ENCODE measurements around the gene MGAT4C.
"Not testable (repeated sequence)": the region's sequence is repeated elsewhere in the genome, so short reads cannot be mapped to it uniquely, and the experiment has no call there.

Gene MGAT4C

DNA sequence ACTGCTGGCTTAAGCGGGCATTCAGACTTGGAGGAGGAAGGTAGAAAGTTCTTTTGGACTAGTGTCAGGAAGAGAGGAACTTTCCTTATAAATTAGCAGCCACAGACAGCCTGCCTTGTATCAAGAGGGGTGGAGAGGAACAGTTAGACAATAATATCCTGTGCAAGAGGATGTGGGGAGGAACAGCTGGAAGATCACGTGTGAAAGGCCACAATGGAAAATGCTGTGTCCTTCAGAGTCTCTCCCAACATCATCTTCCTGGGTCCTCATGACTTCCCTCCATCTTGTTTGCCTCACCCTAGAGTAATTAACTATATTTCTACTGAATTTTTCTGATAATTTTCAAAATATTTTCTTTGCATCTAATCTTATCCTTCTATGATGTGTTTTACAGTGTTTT lies 117.4 kb downstream of the MGAT4C start:
- no peak overlapping the region for H2AFZ ChIP-seq (ENCODE audit: low read length, unreplicated experiment)
- H3K4me3 ChIP-seq (ENCODE audit: low read depth, low read length): no peak overlapping the region
- H3K36me3 ChIP-seq (ENCODE audit: insufficient read depth, low read length): no peaks in the 10 kb centered on the region
- H3K79me2 ChIP-seq (ENCODE audit: control insufficient read depth, insufficient read depth, low read length, unreplicated experiment): no peaks in the 10 kb centered on the region
- H3K4me1 ChIP-seq (ENCODE audit: control insufficient read depth, insufficient read depth, low read length, unreplicated experiment): peaks cover 15% of the 10 kb centered on the region
- no peak overlapping the region for H3K27ac ChIP-seq (ENCODE audit: low read depth, low read length)
- no peaks in the 10 kb centered on the region for H3K27me3 ChIP-seq (ENCODE audit: insufficient read depth, low read length)

DNA sequence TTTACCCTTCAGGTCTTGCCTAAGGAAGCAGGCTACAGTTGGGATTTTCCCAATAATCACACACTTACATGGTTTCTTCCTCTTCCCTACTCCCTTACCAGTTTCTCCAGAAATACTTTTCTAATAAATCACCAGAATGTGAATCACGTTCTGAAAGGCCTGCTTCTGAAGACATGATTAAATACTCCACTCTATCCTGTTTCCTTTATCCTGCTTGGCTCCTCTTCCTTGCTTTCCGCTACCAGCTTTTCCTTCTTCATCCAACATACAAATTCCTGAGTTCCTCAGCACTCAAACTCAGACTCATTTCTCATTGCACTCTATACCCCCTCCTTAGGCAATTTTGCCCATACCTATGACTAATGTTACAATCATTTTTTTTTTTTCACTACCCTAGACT lies 118.3 kb downstream of the MGAT4C start:
- Histone ChIP-seq H3K36me3 (ENCODE audit: insufficient read depth, low read length) (no peaks in the 10 kb centered on the region), H3K79me2 (ENCODE audit: control insufficient read depth, insufficient read depth, low read length, unreplicated experiment) (no peaks in the 10 kb centered on the region), H2AFZ (ENCODE audit: low read length, unreplicated experiment) (no peak overlapping the region), H3K4me1 (ENCODE audit: control insufficient read depth, insufficient read depth, low read length, unreplicated experiment) (peaks cover 15% of the 10 kb centered on the region), H3K4me3 (ENCODE audit: low read depth, low read length) (no peak overlapping the region), H3K27me3 (ENCODE audit: insufficient read depth, low read length) (no peaks in the 10 kb centered on the region), H3K27ac (ENCODE audit: low read depth, low read length) (peak overlapping the region; percentile 45)

DNA sequence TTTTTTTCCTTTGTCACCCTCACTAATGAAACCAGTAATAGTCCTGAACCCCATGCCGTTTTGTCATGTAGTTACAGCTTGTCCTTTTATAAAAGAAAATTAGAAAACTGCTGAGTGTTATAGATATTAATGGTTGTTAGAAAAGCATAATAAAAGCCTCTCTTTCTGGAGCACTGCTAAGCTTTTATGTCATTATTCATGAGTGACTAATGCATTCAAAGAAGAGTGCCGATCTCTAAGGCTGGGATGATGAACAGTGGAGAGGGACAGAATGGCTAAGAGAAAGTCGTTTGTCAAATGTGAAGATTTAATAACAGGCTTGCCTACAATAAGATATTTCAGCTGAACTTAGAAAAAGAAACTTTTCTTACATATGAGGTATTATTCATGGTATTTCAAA lies 121.6 kb downstream of the MGAT4C start:
- no peaks in the 10 kb centered on the region for H3K27me3 ChIP-seq (ENCODE audit: insufficient read depth, low read length)
- no peak overlapping the region for H3K4me3 ChIP-seq (ENCODE audit: low read depth, low read length)
- H2AFZ ChIP-seq (ENCODE audit: low read length, unreplicated experiment): peak overlapping the region; percentile 6
- H3K79me2 ChIP-seq (ENCODE audit: control insufficient read depth, insufficient read depth, low read length, unreplicated experiment): no peaks in the 10 kb centered on the region
- peaks cover 15% of the 10 kb centered on the region for H3K4me1 ChIP-seq (ENCODE audit: control insufficient read depth, insufficient read depth, low read length, unreplicated experiment)
- H3K27ac ChIP-seq (ENCODE audit: low read depth, low read length): no peak overlapping the region
- no peaks in the 10 kb centered on the region for H3K36me3 ChIP-seq (ENCODE audit: insufficient read depth, low read length)

DNA sequence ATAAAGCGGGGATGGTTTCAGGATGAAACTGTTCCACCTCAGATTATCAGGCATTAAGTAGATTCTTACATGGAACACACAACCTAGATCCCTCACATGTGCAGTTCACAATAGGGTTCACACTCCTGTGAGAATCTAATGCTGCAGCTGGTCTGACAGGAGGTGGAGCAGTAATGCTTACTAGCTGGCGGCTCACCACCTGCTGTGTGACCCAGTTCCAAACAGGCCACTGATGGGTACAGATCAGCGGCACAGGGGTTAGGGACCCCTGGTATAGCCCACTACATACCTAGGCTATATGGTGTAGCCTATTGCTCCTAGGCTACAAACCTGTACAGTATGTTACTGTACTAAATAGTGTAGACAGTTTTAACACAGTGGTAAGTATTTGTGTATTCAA lies 129.3 kb downstream of the MGAT4C start:
- H3K27me3 ChIP-seq (ENCODE audit: insufficient read depth, low read length); H3K79me2 ChIP-seq (ENCODE audit: control insufficient read depth, insufficient read depth, low read length, unreplicated experiment); H3K4me1 ChIP-seq (ENCODE audit: control insufficient read depth, insufficient read depth, low read length, unreplicated experiment); H3K4me3 ChIP-seq (ENCODE audit: low read depth, low read length); H3K36me3 ChIP-seq (ENCODE audit: insufficient read depth, low read length); H2AFZ ChIP-seq (ENCODE audit: low read length, unreplicated experiment); H3K27ac ChIP-seq (ENCODE audit: low read depth, low read length): not testable (repeated sequence)

DNA sequence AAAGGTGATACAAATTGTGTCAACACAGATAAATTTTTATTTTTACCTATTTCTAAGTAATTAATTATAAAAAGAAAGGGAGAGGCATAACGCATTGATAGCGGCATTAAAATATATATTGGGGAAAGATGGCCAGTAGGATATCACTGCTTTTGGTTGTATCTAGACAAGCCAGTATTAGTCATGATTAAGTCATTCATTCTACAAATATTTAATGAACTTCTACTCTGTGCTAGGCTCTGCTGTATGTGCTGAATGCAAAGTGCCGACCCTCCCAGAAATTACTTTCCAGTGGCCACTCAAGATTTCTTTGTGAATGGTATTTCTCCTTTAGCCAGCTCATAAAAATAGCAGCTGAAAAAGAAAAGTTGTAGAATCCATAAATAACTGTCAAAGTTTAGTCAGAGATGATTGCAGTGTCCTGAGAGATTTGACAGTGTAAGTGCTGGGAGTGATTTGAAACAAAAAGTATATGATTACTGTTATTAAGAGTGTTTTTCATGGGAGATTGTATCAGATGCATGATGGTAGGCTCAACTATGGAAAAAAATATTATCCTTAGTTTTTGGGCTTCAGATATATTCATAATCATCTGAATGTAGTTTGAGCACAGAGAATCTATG lies 133.2 kb downstream of the MGAT4C start:
- Histone ChIP-seq H2AFZ (ENCODE audit: low read length, unreplicated experiment) (no peak overlapping the region), H3K4me3 (ENCODE audit: low read depth, low read length) (no peak overlapping the region), H3K36me3 (ENCODE audit: insufficient read depth, low read length) (no peaks in the 10 kb centered on the region), H3K27me3 (ENCODE audit: insufficient read depth, low read length) (no peaks in the 10 kb centered on the region), H3K4me1 (ENCODE audit: control insufficient read depth, insufficient read depth, low read length, unreplicated experiment) (peaks cover 4% of the 10 kb centered on the region), H3K27ac (ENCODE audit: low read depth, low read length) (no peak overlapping the region), H3K79me2 (ENCODE audit: control insufficient read depth, insufficient read depth, low read length, unreplicated experiment) (no peaks in the 10 kb centered on the region)

DNA sequence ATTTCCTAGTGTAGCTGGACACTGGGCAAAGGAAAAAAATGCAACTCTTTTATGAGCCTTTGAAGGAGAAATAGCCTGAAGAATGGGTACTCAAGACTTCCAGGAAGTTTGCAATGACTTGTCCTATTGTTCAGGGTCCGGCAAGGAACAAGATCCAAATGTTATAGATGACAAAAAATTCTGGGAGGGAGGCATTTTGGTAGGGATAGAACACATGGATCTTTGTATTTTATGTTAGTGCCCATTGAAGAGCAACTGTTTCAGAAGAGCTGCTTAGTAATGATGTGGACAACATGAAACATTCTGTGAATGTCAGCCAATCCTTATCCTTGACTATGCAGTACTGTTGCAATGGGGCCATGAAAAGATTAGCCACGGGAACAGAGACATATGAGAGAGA lies 138.0 kb downstream of the MGAT4C start:
- Histone ChIP-seq H2AFZ (ENCODE audit: low read length, unreplicated experiment) (no peak overlapping the region), H3K27ac (ENCODE audit: low read depth, low read length) (no peak overlapping the region), H3K79me2 (ENCODE audit: control insufficient read depth, insufficient read depth, low read length, unreplicated experiment) (no peaks in the 10 kb centered on the region), H3K4me1 (ENCODE audit: control insufficient read depth, insufficient read depth, low read length, unreplicated experiment) (peaks cover 3% of the 10 kb centered on the region), H3K36me3 (ENCODE audit: insufficient read depth, low read length) (no peaks in the 10 kb centered on the region), H3K4me3 (ENCODE audit: low read depth, low read length) (no peak overlapping the region), H3K27me3 (ENCODE audit: insufficient read depth, low read length) (no peaks in the 10 kb centered on the region)

DNA sequence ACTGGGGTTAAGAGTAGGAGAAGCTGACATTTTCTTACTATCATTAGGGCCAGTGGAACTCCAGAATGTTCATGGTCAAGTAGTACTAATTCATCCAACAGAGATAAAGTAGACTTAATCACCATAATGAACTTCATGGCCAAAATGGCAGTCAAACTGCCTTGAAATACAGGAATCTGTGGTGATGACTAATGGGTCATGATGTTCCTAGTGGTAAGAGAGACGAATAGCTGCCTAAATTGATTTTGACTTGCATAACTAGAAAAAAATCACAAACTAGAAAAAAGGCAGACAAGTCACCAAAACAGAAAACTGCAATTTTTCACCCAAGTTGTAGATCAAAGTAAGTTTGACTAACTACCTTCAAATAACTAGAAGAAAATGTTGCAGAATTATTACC lies 138.5 kb downstream of the MGAT4C start:
- Histone ChIP-seq H3K4me3 (ENCODE audit: low read depth, low read length) (no peak overlapping the region), H3K36me3 (ENCODE audit: insufficient read depth, low read length) (no peaks in the 10 kb centered on the region), H3K27me3 (ENCODE audit: insufficient read depth, low read length) (no peaks in the 10 kb centered on the region), H3K27ac (ENCODE audit: low read depth, low read length) (no peak overlapping the region), H3K4me1 (ENCODE audit: control insufficient read depth, insufficient read depth, low read length, unreplicated experiment) (no peaks in the 10 kb centered on the region), H2AFZ (ENCODE audit: low read length, unreplicated experiment) (peak overlapping the region; percentile 56), H3K79me2 (ENCODE audit: control insufficient read depth, insufficient read depth, low read length, unreplicated experiment) (no peaks in the 10 kb centered on the region)

DNA sequence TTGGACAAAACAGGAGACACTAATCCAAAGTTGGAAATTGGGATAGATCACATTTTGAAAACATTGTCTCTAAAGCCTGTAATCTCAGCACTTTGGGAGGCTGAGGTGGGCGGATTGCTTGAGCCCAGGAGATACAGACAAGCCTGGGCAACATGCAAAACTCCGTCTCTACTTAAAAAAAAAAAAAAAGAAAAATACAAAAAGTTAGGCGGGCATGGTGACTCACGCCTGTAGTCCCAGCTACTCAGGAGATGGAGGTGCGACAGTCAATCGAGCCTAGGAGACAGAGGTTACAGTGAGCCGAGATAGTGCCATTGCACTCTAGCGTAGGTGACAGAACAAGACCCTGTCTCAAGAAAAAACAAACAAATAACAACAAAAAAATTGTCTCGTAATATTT lies 152.1 kb downstream of the MGAT4C start:
- Histone ChIP-seq H3K27ac (ENCODE audit: low read depth, low read length) (no peak overlapping the region), H3K27me3 (ENCODE audit: insufficient read depth, low read length) (no peaks in the 10 kb centered on the region), H3K79me2 (ENCODE audit: control insufficient read depth, insufficient read depth, low read length, unreplicated experiment) (no peaks in the 10 kb centered on the region), H3K4me1 (ENCODE audit: control insufficient read depth, insufficient read depth, low read length, unreplicated experiment) (no peaks in the 10 kb centered on the region), H3K4me3 (ENCODE audit: low read depth, low read length) (no peak overlapping the region), H2AFZ (ENCODE audit: low read length, unreplicated experiment) (no peak overlapping the region), H3K36me3 (ENCODE audit: insufficient read depth, low read length) (no peaks in the 10 kb centered on the region)

DNA sequence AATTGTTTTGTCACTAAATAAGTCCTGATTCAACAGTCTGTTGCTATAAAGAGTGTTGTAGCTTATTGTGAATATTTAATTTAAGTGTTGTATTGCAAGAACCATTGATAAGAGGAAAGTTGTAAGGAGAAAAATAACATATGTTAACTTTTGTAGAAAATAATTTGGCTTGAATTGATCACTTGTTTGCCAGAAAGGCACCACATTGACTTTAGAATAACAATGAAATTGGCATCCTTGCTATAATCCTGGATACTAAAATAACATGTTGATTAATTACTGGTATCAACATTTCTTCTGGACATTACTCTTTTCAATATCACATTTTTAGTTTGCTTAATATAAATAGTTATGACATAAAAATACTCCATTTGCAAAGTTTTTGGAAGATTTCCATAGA lies 159.0 kb downstream of the MGAT4C start:
- Histone ChIP-seq H3K4me1 (ENCODE audit: control insufficient read depth, insufficient read depth, low read length, unreplicated experiment) (no peaks in the 10 kb centered on the region), H3K27me3 (ENCODE audit: insufficient read depth, low read length) (no peaks in the 10 kb centered on the region), H3K27ac (ENCODE audit: low read depth, low read length) (no peak overlapping the region), H3K79me2 (ENCODE audit: control insufficient read depth, insufficient read depth, low read length, unreplicated experiment) (no peaks in the 10 kb centered on the region), H3K36me3 (ENCODE audit: insufficient read depth, low read length) (no peaks in the 10 kb centered on the region), H2AFZ (ENCODE audit: low read length, unreplicated experiment) (no peak overlapping the region), H3K4me3 (ENCODE audit: low read depth, low read length) (no peak overlapping the region)

DNA sequence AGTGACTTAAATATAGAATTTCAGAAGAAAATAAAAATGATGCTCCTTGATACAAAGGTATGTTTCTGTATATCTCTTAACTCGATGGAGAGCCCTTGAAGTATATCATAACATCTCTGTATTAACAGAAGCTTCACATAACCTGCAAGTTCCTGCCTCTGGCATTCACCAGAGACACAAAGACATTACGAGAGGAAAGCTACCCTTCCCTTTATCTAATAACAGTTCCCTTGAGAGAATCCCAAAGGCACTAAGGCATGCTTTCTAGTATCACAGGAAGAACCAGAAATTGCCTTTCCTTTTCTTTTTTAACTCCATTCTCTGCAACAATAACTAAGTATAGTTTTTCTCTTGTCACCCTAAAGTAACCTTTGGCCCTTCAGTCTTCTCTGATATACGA lies 164.5 kb downstream of the MGAT4C start:
- Histone ChIP-seq H3K27ac (ENCODE audit: low read depth, low read length) (no peak overlapping the region), H3K27me3 (ENCODE audit: insufficient read depth, low read length) (no peaks in the 10 kb centered on the region), H3K4me3 (ENCODE audit: low read depth, low read length) (no peak overlapping the region), H3K79me2 (ENCODE audit: control insufficient read depth, insufficient read depth, low read length, unreplicated experiment) (no peaks in the 10 kb centered on the region), H3K4me1 (ENCODE audit: control insufficient read depth, insufficient read depth, low read length, unreplicated experiment) (no peaks in the 10 kb centered on the region), H2AFZ (ENCODE audit: low read length, unreplicated experiment) (peak overlapping the region; percentile 41), H3K36me3 (ENCODE audit: insufficient read depth, low read length) (no peaks in the 10 kb centered on the region)

DNA sequence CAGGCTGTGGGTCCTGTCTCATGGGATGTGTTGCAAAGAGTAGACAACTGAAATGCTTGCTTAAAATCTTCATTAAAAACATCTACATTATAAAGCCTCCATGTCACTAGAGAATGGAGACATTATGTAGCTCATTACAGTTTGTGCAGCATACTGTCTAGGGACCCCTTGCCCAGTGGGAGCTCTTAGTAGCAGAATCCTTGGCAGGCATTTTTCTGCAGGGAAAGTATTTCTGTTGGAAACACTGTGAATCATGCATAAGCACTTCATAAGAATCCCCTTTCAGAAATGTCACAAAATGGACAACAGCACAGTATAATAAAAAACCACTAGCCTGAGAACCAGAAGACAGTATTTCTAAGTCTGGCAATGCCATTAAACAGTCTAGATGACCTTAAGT lies 174.3 kb downstream of the MGAT4C start:
- Histone ChIP-seq H3K4me3 (ENCODE audit: low read depth, low read length) (no peak overlapping the region), H3K27me3 (ENCODE audit: insufficient read depth, low read length) (no peaks in the 10 kb centered on the region), H3K79me2 (ENCODE audit: control insufficient read depth, insufficient read depth, low read length, unreplicated experiment) (no peaks in the 10 kb centered on the region), H3K27ac (ENCODE audit: low read depth, low read length) (no peak overlapping the region), H3K36me3 (ENCODE audit: insufficient read depth, low read length) (no peaks in the 10 kb centered on the region), H3K4me1 (ENCODE audit: control insufficient read depth, insufficient read depth, low read length, unreplicated experiment) (no peaks in the 10 kb centered on the region), H2AFZ (ENCODE audit: low read length, unreplicated experiment) (no peak overlapping the region)

All from ACC112 (cell line).